WTC11 (cell line): ENCODE measurements around the gene ITPRIPL1. TPM values are rescaled to one million over a fixed set of nuclear protein-coding genes. Genes with fewer than 3 reads are reported as not detected.

ENCODE experiments used
- ATAC-seq: fragments of 200-7000 bp; cut with Tn5 transposase; 2 replicates; pipeline ENCODE4 v1.10.0; 2021; ENCODE audit warnings: mild to moderate bottlenecking, moderate library complexity
- CTCF ChIA-PET: fragments of 300-600 bp; sonication (Branson Sonifier 250); formaldehyde crosslinking; loops from one replicate; lab custom pipeline; 2021; ENCODE audit warnings: antibody characterized with exemption; lab: Charles Lee
- POLR2A ChIA-PET: fragments of 350-600 bp; sonication (Branson Sonifier 250); formaldehyde crosslinking; loops from one replicate; lab custom pipeline; 2021; ENCODE audit warnings: antibody characterized with exemption; lab: Charles Lee
- DNase-seq: peaks from one replicate; pipeline ENCODE4 v3.0.0; 2021; ENCODE audit warnings: low spot score
- H3K27ac Mint-ChIP-seq: 2 replicates; pipeline ENCODE4 v1.8.0; 2021; ENCODE audit warnings: mixed read lengths
- H3K27me3 Mint-ChIP-seq: 2 replicates; pipeline ENCODE4 v1.8.0; 2021; ENCODE audit warnings: low read depth, mild to moderate bottlenecking, moderate library complexity, mixed read lengths
- H3K36me3 Mint-ChIP-seq: 2 replicates; pipeline ENCODE4 v1.8.0; 2021; ENCODE audit warnings: mixed read lengths
- H3K4me1 Mint-ChIP-seq: 2 replicates; pipeline ENCODE4 v1.8.0; 2022; ENCODE audit warnings: mixed read lengths
- H3K4me3 Mint-ChIP-seq: 2 replicates; pipeline ENCODE4 v1.8.0; 2021; ENCODE audit warnings: mild to moderate bottlenecking, moderate library complexity, mixed read lengths
- H3K9me3 Mint-ChIP-seq: 2 replicates; pipeline ENCODE4 v1.8.0; 2021; ENCODE audit warnings: mixed read lengths
- ATF1 ChIP-seq: sonication (generic); formaldehyde crosslinking; IDR thresholded peaks from 2 replicates; pipeline ENCODE4 v1.8.1; 2023; ENCODE audit warnings: mild to moderate bottlenecking, moderate library complexity, missing genetic modification reagents
- CDX4 ChIP-seq: fragments of 250-450 bp; sonication (Bioruptor Pico); IDR thresholded peaks from 2 replicates; pipeline ENCODE4 v1.9.0; 2021; ENCODE audit warnings: moderate library complexity, mild to moderate bottlenecking, inconsistent platforms, borderline replicate concordance
- E2F1 ChIP-seq: sonication (generic); formaldehyde crosslinking; IDR thresholded peaks from 2 replicates; pipeline ENCODE4 v1.8.0; 2022; ENCODE audit warnings: mild to moderate bottlenecking, missing genetic modification reagents
- E2F4 ChIP-seq: sonication (generic); formaldehyde crosslinking; IDR thresholded peaks from 2 replicates; pipeline ENCODE4 v1.8.1; 2022; ENCODE audit warnings: low read depth, mild to moderate bottlenecking, moderate library complexity, missing genetic modification reagents, borderline replicate concordance
- E2F5 ChIP-seq: sonication (generic); formaldehyde crosslinking; IDR thresholded peaks from 2 replicates; pipeline ENCODE4 v1.8.1; 2022; ENCODE audit warnings: mild to moderate bottlenecking, moderate library complexity, missing genetic modification reagents
- ERG ChIP-seq: fragments of 250-450 bp; sonication (Bioruptor Pico); IDR thresholded peaks from 2 replicates; pipeline ENCODE4 v1.8.0; 2021; ENCODE audit warnings: mild to moderate bottlenecking
- FOXP1 ChIP-seq: sonication (generic); formaldehyde crosslinking; IDR thresholded peaks from 2 replicates; pipeline ENCODE4 v1.8.0; 2022; ENCODE audit warnings: missing genetic modification reagents, mild to moderate bottlenecking, moderate library complexity, borderline replicate concordance
- KAT7 ChIP-seq: sonication (generic); formaldehyde crosslinking; IDR thresholded peaks from 2 replicates; pipeline ENCODE4 v1.8.1; 2023; ENCODE audit warnings: missing genetic modification reagents, mild to moderate bottlenecking, borderline replicate concordance
- MLX ChIP-seq: sonication (generic); formaldehyde crosslinking; IDR thresholded peaks from 2 replicates; pipeline ENCODE4 v1.8.1; 2023; ENCODE audit warnings: mild to moderate bottlenecking, missing genetic modification reagents, moderate library complexity
- MYBL2 ChIP-seq: sonication (generic); formaldehyde crosslinking; IDR thresholded peaks from 2 replicates; pipeline ENCODE4 v1.8.1; 2023; ENCODE audit warnings: mild to moderate bottlenecking, moderate library complexity, missing genetic modification reagents
- NFATC4 ChIP-seq: fragments of 250-450 bp; sonication (Bioruptor Pico); IDR thresholded peaks from 2 replicates; pipeline ENCODE4 v1.9.0; 2021; ENCODE audit warnings: mild to moderate bottlenecking
- TEAD4 ChIP-seq: sonication (generic); formaldehyde crosslinking; IDR thresholded peaks from 2 replicates; pipeline ENCODE4 v1.8.0; 2022; ENCODE audit warnings: mild to moderate bottlenecking, missing genetic modification reagents
- TP53 ChIP-seq: sonication (generic); formaldehyde crosslinking; IDR thresholded peaks from 2 replicates; pipeline ENCODE4 v1.8.1; 2023; ENCODE audit warnings: mild to moderate bottlenecking, missing genetic modification reagents
- USF1 ChIP-seq: sonication (generic); formaldehyde crosslinking; IDR thresholded peaks from 2 replicates; pipeline ENCODE4 v1.8.0; 2022; ENCODE audit warnings: mild to moderate bottlenecking, missing genetic modification reagents
- USF2 ChIP-seq: sonication (generic); formaldehyde crosslinking; IDR thresholded peaks from 2 replicates; pipeline ENCODE4 v1.8.1; 2023; ENCODE audit warnings: mild to moderate bottlenecking, missing genetic modification reagents, moderate library complexity
- ZNF232 ChIP-seq: sonication (generic); formaldehyde crosslinking; IDR thresholded peaks from 2 replicates; pipeline ENCODE4 v1.8.0; 2022; ENCODE audit warnings: mild to moderate bottlenecking, missing genetic modification reagents
- ZNF425 ChIP-seq: fragments of 250-450 bp; sonication (Bioruptor Pico); conservative IDR thresholded peaks from 2 replicates; pipeline ENCODE4 v1.9.0; 2021; ENCODE audit warnings: mild to moderate bottlenecking
- ZNF512 ChIP-seq: sonication (generic); formaldehyde crosslinking; IDR thresholded peaks from 2 replicates; pipeline ENCODE4 v1.8.1; 2022; ENCODE audit warnings: missing genetic modification reagents, borderline replicate concordance
- total RNA-seq: library from RNA; stranded (reverse); gene quantifications from 3 replicates; pipeline ENCODE4 v1.2.3, GENCODE V29; 2021

The ITPRIPL1 gene
- total RNA-seq, 1 experiment from 2014 or later = 11.7 TPM

- no peak for TF ChIP-seq USF1 (CRISPR knock-in tag)
- TF ChIP-seq NFATC4 (CRISPR knock-in tag) = no peak
- TF ChIP-seq E2F1 = no peak
- no peak for TF ChIP-seq ZNF512 (CRISPR knock-in tag)
Observed at GRCh38 chr2:96329456-96329855, 4.3 kb downstream of the ITPRIPL1 start (continued).

GRCh38 chr2:96329874-96330273 lies 4.8 kb downstream of the ITPRIPL1 start:
- H3K27me3 Mint-ChIP-seq = peaks cover 11% of the 10 kb centered on the region
- peaks cover 16% of the 10 kb centered on the region for H3K4me1 Mint-ChIP-seq
- no peaks in the 10 kb centered on the region for H3K9me3 Mint-ChIP-seq
- DNase-seq = no peak
- H3K36me3 Mint-ChIP-seq = peaks cover 21% of the 10 kb centered on the region
- TF ChIP-seq USF2 (no peak), E2F4 (CRISPR knock-in tag) (no peak), E2F5 (CRISPR knock-in tag) (no peak), ZNF425 (CRISPR knock-in tag) (no peak), TP53 (CRISPR knock-in tag) (no peak), TEAD4 (no peak), FOXP1 (no peak), ZNF512 (CRISPR knock-in tag) (no peak), ERG (no peak), MLX (CRISPR knock-in tag) (no peak), ZNF232 (CRISPR knock-in tag) (no peak), MYBL2 (CRISPR knock-in tag) (no peak), KAT7 (CRISPR knock-in tag) (no peak), CDX4 (CRISPR knock-in tag) (no peak), ATF1 (CRISPR knock-in tag) (no peak)
- H3K27ac Mint-ChIP-seq = no peak overlapping the region
- CTCF ChIA-PET = interaction anchor here (0.6 to 1.7 kb wide), 2 partner anchors 8 to 180 kb away, joined by 3 to 4 read pairs; no protein-coding TSS in a partner anchor
- H3K4me3 Mint-ChIP-seq = no peak overlapping the region
- no peak for ATAC-seq
- POLR2A ChIA-PET = interaction anchor here (0.6 kb wide), 1 partner anchor 56 kb away, joined by 5 read pairs; no protein-coding TSS in a partner anchor
